Femur (tissue), 1 donor: ENCODE results near the gene FZD8.
"Not testable (repeated sequence)": the region's sequence is repeated elsewhere in the genome, so short reads cannot be mapped to it uniquely, and the experiment has no call there.

Source experiments
- DNase-seq: peaks from one replicate; pipeline ENCODE4 v3.0.0-alpha.2; 2017

Gene FZD8, protein sequence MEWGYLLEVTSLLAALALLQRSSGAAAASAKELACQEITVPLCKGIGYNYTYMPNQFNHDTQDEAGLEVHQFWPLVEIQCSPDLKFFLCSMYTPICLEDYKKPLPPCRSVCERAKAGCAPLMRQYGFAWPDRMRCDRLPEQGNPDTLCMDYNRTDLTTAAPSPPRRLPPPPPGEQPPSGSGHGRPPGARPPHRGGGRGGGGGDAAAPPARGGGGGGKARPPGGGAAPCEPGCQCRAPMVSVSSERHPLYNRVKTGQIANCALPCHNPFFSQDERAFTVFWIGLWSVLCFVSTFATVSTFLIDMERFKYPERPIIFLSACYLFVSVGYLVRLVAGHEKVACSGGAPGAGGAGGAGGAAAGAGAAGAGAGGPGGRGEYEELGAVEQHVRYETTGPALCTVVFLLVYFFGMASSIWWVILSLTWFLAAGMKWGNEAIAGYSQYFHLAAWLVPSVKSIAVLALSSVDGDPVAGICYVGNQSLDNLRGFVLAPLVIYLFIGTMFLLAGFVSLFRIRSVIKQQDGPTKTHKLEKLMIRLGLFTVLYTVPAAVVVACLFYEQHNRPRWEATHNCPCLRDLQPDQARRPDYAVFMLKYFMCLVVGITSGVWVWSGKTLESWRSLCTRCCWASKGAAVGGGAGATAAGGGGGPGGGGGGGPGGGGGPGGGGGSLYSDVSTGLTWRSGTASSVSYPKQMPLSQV

DNA sequence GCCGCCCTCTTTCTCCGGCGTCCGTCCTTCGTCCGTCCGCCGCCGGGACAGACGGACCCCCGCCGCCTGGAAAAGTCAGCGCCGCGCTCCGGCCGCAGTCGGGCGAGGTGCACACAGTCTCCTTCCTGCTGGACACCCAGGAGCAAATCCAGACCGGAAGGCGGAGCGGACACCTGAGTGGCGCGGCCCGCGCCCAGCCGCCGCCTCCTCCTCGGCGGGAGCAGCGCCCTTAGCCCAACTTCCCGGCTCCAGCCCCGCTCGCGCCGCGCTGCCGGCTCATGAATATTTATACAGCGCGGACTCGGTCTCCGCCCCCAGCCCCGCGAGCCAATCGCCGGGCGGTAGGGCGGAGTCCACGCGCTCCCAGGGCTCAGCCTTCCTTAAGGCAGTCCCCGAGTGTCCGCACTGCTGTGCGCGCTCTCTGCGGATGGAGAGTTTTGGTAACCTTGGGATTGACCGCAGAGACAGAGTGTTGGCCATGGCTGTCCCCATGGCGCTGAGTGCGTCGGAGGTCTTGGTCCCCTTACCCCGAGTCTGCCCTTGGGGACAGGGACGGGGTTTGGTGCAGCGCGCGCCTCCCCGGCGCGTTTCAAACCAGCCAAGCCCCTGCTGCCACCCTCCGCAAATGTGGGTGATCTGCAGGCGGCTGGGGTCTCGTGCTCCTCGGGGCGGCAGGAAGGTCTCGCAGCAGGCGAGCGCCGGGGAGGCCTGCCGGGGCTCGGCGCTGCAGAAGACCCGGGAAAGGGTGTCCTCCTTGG is at the start of gene FZD8:
Gene FZD8, minus strand, starts transcription at position 262 of the 758 bp plus-strand sequence. CDS start 867 bp downstream, outside the sequence.
- peak; percentile 96 for DNase-seq

DNA sequence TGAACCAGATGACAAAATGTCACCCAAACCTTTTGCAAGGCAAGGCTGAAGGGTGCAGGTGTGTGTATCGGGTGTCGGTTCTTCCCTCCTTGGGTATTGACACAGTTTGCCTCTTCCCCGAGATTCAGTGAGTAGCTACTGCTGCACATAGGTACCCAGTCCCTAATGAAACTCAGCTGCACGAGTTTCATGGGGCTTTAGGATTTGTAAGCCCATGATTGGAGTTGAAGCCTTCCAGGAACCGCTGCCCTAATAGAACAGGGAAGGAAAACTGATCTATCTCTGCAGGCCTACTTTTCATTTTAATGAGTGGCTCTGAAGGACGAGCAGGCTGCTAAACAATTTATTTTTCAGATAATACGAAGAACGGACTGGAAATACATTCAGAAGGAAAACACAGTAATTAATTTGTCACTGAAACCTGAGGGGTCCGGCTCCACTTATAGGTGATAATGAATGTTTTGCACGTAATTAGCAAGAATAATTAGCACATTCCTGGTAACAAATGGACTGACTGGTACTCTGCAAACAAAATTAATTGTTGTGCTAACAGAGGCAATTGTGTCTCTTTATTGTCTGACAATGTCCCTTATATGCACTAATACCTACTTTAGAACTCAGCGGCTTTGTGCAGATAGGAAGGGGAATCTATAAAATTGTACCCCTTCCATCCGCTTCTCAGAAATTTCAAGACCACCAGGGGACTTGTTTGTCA is 49.6 kb upstream of the FZD8 start:
- no peak for DNase-seq

DNA sequence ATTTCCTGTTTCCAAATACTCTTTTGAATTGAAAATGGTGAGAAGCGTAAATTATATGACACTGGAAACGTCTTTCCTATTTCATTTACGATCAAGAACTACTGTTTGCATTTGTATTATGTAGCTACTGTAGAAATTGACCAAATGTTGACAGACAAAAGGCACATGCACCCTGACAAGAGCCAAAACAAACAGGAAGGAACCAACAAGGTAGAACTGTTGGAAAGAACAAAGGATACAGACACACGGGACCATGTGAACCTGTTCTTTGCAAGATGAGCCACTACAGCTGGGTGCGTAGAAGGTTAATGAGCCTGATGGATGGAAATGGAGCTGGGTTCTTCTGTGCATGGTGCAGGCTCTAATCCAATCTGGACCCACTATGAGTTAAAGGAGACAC is 48.4 kb upstream of the FZD8 start:
- DNase-seq: no peak

DNA sequence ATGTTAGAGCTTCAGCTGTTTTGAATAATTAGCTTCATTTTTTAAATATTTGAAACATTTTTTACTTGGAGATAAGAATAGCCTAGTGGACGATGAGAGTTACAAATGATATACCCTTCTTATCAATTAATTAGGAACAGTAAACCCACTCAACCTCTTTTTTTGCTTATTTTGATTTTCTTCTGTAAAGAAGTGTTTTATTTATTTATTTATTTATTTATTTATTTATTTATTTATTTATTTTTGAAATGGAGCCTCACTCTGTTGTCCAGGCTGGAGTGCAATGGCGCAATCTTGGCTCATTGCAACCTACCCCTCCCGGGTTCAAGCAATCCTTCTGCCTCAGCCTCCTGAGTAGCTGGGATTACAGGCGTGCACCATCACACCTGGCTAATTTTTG is 43.8 kb upstream of the FZD8 start:
- not testable (repeated sequence) for DNase-seq

DNA sequence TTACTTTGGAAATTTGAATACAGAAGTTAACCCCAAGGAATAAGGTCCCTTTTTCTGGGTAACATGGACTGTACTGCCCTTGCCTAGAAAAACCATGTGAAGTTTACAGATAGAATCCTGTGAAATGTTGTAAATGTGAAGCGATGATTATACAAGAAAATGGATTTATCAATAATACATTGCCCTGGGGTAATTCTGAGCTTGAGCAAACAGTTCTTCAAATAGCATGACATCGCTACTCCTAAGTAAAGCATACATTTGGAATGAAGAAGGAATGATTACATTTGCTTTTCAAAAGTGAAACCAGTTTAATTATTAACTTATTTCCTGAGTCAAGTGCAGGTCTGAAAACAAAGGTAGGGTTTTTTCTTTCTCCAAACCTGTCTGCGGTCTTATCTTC is 43.3 kb upstream of the FZD8 start:
- DNase-seq: no peak

DNA sequence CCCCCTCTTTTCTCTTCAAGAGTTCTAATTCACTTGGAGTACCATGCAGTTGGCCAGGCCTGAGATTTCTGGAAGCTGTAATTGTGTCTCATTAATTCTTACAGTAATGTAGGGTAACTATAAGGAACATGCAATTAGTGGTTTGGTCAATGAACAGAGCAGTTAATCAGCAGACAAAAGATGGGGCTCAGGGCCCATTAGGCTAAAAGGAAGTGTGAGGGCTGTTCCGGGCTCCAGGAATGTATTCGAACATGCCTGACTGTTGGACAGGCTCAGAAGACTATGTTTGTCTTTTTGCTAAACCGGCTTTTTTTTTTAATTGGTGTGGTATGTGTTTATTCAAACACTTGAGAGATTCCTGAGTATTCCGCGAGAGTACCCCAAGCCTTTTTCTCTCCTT is 42.5 kb upstream of the FZD8 start:
- no peak for DNase-seq

DNA sequence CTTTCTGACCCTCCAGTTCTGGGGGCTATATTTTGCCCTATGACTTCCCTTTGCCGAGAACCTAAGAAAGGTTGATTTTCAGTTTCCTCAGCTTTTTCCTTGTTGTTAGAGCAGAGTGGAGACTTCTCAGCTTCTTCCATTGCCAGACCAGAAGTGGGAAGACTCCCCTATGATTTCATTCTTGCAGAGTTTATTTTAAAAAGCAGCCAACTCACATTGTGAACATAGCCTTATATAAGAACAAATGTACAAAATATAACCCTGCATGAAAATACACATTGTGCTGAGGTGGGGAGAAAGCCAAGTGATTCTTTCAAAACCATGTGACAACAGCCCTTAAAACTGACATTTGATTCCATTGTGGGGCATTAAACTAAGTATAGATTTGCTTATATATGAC is 33.8 kb upstream of the FZD8 start:
- no peak for DNase-seq

DNA sequence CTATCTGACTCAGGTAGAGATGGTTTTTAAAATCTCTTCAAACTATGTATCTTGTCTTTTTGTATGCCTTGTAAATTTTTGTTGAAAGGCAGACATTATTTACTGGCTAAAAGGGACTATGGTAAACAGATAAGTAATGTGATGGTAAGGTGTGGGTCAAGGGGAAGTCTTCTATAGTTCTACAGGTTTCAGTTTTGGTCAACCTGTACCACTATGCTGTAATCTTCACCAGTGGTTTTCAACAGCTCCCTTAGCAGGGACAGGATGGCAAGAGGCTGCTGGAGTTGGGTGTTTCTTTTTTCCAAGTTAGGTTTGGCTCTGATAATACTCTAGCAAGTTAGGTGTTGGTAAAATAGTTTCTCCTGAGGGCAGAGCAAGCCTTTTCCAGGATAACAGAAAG is 32.7 kb upstream of the FZD8 start:
- DNase-seq: no peak

DNA sequence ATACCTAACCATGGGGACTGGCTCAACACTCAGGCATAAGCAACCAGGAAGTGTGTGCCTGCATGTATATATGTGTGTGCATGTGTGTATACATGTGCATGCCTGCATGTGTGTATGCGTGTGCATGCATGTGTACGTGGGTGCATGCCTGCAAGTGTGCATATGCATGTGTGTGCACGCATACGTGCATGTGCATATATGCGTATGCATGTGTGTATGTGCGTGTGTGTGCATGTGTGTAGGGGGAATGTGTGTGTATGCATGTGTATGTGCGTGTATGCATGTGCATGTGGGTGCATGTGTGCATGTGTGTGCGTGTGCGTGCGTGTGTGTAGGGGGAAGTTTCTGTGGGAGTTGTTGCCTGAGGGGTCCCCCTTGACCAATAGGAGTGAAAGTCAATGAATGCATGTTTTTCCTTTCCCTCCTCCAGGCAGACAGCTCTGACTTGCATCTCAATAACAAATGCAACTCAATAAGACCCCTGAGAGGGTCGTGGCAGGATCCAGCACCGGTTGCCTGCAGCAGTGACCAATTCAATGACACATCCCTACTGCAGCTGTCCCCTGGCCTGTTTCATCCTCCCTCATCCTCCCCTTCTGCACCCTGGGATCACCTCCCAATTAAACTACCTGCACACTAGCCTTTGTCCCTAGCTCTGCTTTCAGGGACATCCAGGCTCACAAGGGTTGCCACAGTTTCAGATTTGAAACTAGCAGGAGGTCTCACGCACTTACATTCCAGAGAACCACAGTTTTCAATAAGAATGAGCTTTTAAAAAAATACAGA is 27.0 kb upstream of the FZD8 start:
- DNase-seq: no peak

DNA sequence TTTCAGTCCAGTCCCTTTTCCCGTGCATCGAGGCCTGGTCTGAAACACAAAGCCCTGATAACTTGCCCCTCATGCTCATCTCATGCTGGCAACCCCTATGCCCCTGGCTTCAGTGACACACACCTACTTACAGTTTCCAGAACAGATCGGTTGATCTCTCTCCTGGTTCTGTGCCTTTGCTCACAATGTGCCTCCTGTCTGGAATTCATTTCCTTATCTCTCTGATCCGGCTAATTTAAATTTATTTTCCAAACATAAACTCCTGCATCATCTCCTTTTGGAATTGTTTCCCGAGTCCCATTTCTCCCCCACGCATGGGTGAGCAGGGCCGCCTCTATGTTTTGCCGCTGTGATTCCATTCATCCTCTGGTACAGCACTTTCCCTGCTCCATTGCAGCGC is 25.9 kb upstream of the FZD8 start:
- DNase-seq: no peak

DNA sequence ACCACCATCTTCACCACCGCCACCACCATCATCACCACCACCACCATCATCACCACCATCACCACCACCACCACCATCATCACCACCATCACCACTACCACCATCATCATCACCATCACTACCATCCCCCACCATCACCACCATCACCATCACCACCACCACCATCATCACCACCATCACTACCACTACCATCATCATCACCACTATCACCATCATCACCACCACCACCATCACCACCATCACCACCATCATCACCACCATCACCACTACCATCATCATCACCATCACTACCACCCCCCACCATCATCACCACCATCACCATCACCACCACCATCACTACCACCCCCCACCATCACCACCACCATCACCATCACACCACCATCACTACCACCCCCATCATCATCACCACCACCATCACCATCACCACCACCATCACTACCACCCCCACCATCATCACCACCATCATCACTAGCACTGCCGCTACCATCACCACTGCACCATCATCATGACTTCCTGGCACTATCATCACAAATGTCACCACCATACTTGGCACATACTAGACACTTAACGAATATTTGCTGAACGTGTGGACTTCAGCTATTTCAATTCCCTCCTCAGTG is 25.3 kb upstream of the FZD8 start:
- DNase-seq: no peak

DNA sequence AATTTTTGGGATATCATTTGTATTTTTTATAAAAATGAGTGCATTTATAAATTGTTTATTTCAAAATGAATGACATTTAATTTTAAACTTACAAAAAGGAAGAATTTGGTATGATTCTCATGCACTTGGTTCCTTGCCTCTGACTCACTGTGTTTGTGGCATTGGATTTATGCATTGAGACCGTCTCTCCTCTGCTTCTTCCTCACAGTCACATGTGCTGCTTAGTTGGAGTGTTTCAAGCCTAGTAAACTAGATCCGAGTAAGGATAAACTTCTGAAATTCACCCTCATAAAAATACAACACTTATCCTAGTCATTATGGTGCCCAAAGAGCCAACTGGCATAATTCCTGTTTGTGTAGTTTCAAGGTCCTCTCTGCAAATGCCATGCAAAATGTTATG is 19.1 kb upstream of the FZD8 start:
- DNase-seq: no peak

DNA sequence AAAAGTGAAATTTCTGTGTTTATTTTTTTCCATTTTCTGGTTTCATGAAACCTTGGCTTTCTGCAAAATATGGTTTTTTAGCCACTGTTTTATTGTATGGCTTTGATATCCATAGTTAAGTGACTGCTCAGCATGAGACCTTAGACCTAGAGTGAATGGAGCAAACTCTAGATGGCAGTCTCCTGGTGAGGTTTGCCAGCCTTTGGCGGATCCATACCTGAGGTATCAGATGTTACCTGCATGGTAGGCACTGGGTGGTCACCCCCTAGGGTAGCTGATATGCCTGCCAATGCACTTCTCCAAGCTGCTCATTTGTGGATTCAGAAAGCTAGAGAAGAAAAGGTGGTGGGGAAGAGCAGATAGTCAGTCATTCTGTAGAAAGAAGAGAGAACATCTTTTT is 17.4 kb upstream of the FZD8 start:
- DNase-seq: no peak

DNA sequence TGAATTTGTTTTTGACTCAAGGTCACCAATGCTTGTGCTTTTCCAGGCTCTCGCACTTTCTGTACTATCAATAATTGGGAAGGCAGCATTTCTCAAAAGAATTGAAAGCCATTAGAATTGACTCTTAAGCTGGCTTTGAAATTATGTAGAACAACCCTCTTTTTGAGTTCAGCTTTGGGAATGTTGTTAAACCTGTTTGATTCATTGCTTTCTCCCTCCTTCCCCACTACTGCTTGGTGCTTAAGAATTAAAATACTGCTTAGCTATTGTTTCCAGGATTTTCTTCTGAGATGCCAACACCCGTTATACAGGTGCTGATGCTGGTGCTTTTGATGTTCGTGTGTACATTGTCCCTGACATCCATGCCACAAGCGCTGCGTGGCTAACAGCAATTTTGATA is 15.5 kb upstream of the FZD8 start:
- DNase-seq: no peak

DNA sequence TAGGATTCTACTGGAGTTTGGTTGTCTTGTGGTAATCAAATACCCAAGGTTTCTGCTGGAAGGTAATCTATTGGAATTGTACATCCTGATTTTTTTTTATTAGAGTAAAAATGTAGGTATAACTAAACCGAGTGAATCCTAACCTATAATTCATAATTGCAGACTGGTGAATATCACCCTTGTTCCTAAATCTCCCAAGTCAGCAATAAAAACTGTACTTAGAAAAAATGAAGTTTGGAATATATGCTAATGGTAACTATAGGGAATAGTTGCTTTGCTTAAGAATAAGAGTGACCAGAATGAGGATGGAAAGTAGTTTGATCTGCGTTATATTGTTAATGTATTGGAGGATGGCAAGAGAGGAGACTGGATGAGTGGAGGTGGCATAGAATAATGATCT is 10.7 kb upstream of the FZD8 start:
- no peak for DNase-seq

DNA sequence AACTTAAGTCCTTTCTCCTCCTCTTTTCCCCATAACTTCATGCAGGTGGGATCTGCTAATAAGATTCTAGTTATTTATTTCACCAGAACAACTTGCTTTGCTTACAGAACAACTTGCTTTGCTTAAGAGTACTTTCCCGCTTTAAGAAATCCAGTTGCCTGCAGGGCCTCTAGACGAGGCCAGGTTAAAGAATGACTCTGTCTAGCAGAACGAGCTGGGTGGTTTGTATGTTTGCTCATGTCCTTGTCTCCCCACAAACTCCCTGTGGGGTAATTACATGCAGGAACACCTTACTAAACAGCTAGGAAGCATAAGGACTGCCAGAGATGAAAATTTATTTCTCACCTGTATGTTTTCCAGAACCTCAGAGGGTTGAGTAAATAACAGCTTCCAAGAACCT is 8.8 kb upstream of the FZD8 start:
- no peak for DNase-seq

DNA sequence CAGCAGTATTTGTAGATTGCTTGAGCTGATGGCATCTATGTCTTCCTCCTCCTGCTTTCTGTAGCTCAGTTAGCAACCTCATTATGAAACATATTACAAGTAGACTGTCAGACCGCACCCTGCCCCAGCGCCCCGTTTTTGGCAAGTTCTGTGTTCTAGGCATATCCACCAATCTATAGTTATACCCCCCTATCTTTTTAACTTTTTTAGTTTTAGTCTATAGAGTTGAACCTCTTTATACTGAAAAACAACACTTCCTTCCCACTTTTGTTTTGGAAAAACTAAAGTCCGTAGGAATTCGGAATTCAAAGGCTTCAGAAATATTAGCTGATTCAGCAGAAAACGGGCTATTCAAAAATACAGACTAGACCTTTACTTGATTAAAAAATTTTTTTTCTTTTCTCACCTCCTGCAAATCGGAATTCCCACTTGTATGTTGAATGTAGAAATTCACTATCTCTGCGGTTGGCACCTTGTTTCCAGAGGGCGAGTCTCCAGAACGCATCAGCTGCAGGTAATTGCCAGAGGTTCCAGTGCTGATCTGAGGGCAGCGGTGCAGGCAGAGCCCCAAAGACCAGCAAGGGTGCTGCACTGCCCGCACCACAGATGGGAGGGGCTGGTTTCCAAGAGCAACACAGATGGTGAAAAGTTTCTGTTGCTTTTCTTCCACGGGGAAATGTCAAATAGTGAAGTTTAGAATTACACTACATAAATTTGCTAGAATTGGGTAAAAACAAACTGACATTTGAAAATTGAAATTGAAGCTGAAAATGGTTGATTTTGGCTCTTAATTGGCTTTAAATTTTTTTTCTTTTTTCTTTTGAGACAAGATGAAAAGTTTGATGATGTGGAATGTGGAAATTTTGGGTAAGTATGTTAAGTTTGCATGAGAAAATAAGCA is 2.2 kb upstream of the FZD8 start:
- peak; percentile 70 for DNase-seq

DNA sequence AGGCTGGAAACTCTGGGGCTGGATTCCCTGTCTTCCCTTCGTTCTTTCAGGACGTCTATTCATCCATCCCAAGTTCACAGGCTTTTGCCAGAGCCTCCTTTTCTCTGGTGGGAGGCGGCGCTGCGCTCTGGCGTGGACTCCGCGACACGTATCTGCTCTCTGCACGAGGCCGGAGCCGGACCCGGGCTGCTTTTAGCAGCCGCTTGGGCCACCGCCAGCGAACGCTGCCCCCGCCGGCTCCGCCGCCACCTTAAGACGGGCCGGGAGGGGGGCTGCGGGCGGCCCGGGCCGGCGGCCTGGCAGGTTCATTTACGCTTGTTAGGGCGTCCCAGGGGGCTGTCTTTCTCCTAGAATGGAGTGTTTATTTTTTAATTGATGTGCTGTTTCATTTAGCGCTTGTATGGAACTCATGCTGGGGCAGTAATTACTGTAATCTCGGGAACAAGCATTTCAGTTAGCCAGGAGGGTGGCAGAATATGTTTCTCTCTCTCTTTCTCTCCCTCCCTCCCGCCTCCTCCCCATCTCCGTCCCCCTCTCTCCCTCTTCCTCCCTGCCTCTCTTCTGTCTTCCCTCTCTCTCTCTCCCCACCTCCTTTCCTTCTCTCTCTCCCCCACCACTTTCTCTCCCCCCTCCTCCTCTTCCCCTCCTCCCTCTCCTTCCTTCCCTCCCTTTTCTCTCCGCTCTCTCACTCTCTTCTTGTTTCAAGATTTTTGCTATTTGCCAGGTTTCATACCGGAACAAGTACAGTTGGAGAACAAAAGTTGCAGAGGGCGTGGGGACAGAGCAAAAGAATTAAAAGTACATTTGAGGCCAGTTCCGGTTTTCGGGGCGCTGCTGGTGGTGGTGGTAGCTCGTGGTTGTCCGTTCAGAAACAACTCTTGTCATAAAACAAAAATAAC is 1.3 kb upstream of the FZD8 start:
- DNase-seq: peak; percentile 94

DNA sequence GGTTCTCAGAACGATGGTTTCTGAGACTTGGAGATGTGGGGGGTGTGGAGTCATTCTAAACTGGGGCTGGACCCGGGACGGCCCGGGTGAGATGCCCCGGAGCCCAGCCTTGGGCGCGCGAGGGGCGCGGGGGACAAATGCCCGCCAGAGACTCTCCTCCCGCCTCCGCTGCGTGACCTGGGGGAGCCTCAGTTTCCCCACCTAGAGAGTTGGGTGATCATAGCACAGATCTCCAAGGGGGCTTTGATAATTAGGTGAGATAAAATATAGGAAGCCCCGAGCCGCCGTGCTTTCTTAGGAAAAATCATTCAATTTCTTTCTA is 658 bp upstream of the FZD8 start:
- DNase-seq: no peak

DNA sequence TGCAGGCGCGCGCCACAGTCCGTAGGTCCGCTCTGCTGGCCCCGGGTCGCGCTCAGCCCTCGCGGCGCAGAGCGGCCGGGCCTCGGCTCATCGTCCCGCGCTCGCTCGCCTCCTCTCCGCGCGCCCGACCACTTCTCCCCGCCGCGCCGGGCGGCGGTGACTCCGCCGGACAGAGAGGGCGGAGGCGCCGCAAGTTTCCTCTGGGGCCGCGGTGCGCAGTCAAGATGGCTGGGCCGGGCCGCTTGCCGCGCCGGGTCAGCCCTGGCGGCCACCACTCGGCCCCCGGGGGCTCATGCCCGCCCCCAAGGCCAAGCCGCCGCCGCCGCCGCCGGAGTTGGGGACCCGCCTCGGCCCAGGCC is 441 bp downstream of the FZD8 start:
- DNase-seq: no peak
